BJ (cell line): ENCODE results near the gene HOXD3. TPM values are rescaled to one million over a fixed set of nuclear protein-coding genes. Genes with fewer than 3 reads are reported as not detected.

Experiments used
- CTCF ChIA-PET: fragments of 350-600 bp; formaldehyde crosslinking; extraction: SDS; loops from one replicate; lab custom pipeline; 2021; ENCODE audit warnings: antibody characterized with exemption, inconsistent platforms; lab: Yijun Ruan, JAX
- POLR2A ChIA-PET: fragments of 300-600 bp; sonication (Branson Sonifier 250); formaldehyde crosslinking; extraction: SDS; loops from one replicate; lab custom pipeline; 2021; ENCODE audit warnings: antibody characterized with exemption; lab: Charles Lee
- DNase-seq: peaks from one replicate; pipeline ENCODE4 v3.0.0-alpha.2; 2011; ENCODE audit warnings: low read depth
- H3K27me3 ChIP-seq: 2 replicates; pipeline ENCODE4 v1.6.0; 2011; ENCODE audit warnings: low read length; ENCODE audit not compliant: control insufficient read depth, insufficient read depth
- H3K36me3 ChIP-seq: 2 replicates; pipeline ENCODE4 v1.5.1; 2011; ENCODE audit warnings: low read length; ENCODE audit not compliant: control insufficient read depth, insufficient read depth
- H3K4me3 ChIP-seq: 2 replicates; pipeline ENCODE4 v1.5.1; 2011; ENCODE audit warnings: low read depth, mild to moderate bottlenecking, control low read depth, low read length
- polyA plus RNA-seq: library from polyadenylated mRNA; depleted of rRNA; stranded (reverse); fragments of >200 nt; gene quantifications from 2 replicates; pipeline ENCODE4 v1.2.3, GENCODE V29; 2011
- TF ChIP-seq, protein P1 (sequence below): IDR thresholded peaks from 2 replicates; pipeline ENCODE4 v1.5.1; 2011; ENCODE audit warnings: low read depth, mild to moderate bottlenecking, control low read depth, inconsistent platforms, low read length, moderate library complexity; ENCODE audit not compliant: insufficient read depth

The HOXD3 gene
- polyA plus RNA-seq, 1 experiment = not detected

DNA sequence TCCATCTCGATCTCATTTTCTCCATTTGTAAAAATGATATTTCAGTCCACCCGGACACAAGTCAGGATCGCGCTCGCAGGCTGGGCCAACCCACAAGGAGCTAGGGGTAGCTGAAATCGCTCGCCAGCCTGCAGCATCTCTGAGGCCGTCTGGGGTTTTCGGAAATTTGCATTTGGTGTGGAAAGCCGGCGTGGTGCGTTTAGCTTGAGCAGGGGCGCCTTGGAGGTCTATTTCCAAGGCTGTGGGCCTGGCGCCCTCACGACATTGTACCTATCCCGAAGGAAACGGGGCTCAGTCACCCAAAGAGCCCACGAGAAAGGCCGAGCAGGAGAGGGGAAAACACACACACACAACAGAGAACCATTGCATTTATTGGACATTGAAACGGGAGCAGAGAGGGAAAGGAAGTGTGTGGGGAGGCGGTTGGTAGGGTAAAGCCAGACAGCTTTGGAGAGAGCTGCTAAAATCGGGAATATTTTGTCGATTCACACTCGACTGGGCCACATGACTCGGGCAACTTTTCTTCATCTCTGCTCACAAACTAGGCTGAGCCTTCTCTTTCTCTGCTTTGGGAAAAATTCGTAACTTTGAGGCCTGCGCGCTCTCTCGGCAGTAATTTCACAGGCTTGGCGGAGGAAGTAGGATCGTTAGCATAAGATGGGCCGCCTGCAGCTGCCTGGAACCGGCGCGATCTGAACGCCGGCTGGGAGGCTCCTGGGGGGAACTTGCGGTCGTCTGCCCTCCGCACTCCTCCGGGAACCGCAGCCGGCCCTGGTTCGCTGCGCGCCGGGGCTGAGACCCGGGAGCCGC is 28.7 kb upstream of the HOXD3 start:
- DNase-seq = no peak
- ChIA-PET POLR2A (interaction anchor here (0.5 kb wide), 1 partner anchor 523 kb away, joined by 5 read pairs; no protein-coding TSS in a partner anchor), CTCF (interaction anchor here (0.6 to 9.3 kb wide), 14 partner anchors 11 to 1021 kb away, joined by 3 to 149 read pairs (median 5); no protein-coding TSS in a partner anchor)
- TF ChIP-seq, protein P1, sequence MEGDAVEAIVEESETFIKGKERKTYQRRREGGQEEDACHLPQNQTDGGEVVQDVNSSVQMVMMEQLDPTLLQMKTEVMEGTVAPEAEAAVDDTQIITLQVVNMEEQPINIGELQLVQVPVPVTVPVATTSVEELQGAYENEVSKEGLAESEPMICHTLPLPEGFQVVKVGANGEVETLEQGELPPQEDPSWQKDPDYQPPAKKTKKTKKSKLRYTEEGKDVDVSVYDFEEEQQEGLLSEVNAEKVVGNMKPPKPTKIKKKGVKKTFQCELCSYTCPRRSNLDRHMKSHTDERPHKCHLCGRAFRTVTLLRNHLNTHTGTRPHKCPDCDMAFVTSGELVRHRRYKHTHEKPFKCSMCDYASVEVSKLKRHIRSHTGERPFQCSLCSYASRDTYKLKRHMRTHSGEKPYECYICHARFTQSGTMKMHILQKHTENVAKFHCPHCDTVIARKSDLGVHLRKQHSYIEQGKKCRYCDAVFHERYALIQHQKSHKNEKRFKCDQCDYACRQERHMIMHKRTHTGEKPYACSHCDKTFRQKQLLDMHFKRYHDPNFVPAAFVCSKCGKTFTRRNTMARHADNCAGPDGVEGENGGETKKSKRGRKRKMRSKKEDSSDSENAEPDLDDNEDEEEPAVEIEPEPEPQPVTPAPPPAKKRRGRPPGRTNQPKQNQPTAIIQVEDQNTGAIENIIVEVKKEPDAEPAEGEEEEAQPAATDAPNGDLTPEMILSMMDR = no peak
- H3K27me3 ChIP-seq = peaks cover 32% of the 10 kb centered on the region
- H3K4me3 ChIP-seq = no peak overlapping the region
- no peaks in the 10 kb centered on the region; the same call in 1 of the 2 replicates for H3K36me3 ChIP-seq

DNA sequence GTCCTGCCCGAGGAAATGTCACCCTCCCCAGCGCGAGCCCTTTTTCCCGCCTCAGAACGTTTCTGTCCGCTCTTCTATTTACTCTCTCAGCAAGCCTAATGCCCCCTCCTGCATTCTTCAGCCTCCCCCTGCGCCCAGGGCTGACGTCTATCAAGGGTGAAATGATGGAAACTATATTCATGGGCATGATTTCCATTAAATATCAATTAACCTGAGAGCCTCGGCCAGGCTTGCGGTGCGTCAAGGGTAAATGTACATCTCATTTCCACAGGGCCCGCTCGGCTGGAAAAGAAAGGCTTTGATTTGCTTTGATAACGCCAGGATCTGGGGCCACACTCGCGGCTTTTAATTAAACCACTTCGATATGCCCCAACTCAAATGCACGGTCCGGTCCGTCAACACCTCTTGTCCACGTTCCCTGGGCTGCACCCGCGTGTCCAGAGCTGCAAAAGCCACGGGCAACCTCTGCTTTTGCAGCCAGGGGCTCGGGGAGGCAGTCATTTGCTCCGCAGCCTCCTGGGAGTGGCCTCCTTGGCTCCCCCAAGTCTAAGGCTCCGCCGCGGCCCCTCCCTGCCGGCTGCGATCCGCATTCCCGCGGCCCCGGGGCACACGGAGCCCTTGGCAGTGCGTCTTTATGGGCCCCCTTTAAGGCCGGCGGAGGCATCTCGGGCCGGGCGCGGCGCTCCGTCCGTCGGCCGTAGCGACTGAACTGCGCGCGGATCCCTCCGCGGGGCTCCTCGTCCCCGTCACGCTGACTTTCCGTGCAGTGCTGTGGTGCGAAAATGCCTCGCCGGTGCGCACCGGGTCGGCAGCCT is 27.9 kb upstream of the HOXD3 start, which contains the start of gene HOXD8:
Gene HOXD8 (plus strand): TSS at position 724 of the 815 bp plus-strand sequence. CDS start 662 bp downstream, outside the sequence.
- H3K27me3 ChIP-seq = peaks cover 33% of the 10 kb centered on the region
- CTCF ChIA-PET = interaction anchor here (1.3 to 9.3 kb wide), 6 partner anchors 11 to 524 kb away, joined by 3 to 149 read pairs (median 14); no protein-coding TSS in a partner anchor
- POLR2A ChIA-PET = no interaction called here
- no peaks in the 10 kb centered on the region; the same call in 1 of the 2 replicates for H3K36me3 ChIP-seq
- TF ChIP-seq, protein P1 = no peak
- H3K4me3 ChIP-seq = peak within 1 kb of the TSS; percentile 42
- DNase-seq = no peak

DNA sequence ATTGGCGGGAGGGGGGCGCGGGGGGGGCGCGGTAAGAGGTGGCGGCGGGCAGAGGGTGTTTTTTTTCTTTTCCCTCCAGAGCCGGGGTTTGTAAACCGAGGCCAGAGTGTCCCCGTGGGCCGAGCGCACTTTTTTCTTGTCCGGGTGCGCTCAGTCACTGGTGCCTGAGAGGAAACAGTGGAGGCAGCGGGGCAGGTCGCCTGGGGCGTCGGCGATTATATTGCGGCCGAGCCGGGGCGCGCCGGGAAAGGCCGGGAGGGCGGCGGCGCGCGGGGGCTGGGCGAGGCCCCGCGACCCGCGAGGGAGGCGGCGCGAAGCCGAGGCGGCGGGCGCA is 27.3 kb upstream of the HOXD3 start:
- TF ChIP-seq, protein P1 = no peak
- no peak for DNase-seq
- ChIA-PET POLR2A (no interaction called here), CTCF (interaction anchor here (1.5 to 9.3 kb wide), 4 partner anchors 10 to 523 kb away, joined by 9 to 149 read pairs (median 20); no protein-coding TSS in a partner anchor)
- peak overlapping the region; percentile 42 for H3K4me3 ChIP-seq
- H3K36me3 ChIP-seq = no peaks in the 10 kb centered on the region; the same call in 1 of the 2 replicates
- H3K27me3 ChIP-seq = peaks cover 37% of the 10 kb centered on the region

DNA sequence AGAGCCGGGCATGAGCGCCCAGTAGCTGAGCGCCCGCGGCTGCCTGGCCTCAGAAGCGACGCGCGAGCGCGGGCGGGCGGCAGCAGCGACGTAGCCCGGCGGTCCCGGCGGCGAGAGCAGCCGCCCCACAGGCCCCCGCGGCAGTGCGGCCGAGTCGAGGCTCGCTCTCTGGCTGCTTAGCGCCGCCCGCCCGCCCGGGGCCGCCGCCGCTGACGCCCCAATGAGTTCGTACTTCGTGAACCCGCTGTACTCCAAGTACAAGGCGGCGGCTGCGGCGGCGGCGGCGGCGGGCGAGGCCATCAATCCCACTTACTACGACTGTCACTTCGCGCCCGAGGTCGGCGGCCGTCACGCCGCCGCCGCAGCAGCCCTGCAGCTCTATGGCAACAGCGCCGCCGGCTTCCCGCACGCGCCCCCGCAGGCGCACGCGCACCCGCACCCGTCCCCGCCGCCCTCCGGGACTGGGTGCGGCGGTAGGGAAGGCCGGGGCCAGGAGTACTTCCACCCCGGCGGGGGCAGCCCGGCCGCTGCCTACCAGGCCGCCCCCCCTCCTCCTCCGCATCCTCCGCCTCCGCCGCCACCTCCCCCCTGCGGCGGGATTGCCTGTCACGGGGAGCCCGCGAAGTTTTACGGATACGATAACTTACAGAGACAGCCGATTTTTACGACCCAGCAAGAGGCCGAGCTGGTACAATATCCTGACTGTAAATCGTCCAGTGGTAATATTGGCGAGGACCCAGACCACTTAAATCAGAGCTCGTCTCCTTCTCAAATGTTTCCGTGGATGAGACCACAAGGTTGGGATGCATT is 26.8 kb upstream of the HOXD3 start:
- peak overlapping the region; percentile 42 for H3K4me3 ChIP-seq
- TF ChIP-seq, protein P1 = no peak
- POLR2A ChIA-PET = no interaction called here

More for the DNA sequence above, 26.8 kb upstream of the HOXD3 start:
- Histone ChIP-seq H3K36me3 (no peaks in the 10 kb centered on the region; the same call in 1 of the 2 replicates), H3K27me3 (peaks cover 37% of the 10 kb centered on the region)
- CTCF ChIA-PET = interaction anchor here (0.9 to 9.3 kb wide), 8 partner anchors 10 to 1018 kb away, joined by 3 to 149 read pairs (median 12); no protein-coding TSS in a partner anchor
- DNase-seq = no peak
